Right forelimb (tissue), 1 donor: ENCODE measurements around the gene RARS2.

Experiments
- DNase-seq: peaks from one replicate; pipeline ENCODE4 v3.0.0-alpha.2; 2018

The RARS2 gene

DNA sequence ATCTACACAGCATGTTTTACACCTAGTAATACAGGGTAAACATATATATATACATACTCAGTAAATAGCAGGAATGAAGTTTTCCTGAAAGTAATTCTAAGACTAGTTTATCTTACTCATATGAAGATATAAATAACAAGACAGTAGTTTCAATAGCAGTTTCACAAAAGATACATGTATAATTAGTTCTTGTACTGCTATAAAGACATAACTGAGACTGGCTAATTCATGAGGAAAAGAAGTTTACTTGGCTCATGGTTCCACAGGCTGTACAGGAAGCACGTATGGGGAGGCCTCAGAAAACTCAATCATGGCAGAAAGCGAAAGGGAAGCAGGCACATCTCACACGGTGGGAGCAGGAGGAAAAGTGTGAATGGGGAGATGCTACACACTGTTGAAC lies 16.9 kb downstream of the RARS2 start:
- DNase-seq = no peak

DNA sequence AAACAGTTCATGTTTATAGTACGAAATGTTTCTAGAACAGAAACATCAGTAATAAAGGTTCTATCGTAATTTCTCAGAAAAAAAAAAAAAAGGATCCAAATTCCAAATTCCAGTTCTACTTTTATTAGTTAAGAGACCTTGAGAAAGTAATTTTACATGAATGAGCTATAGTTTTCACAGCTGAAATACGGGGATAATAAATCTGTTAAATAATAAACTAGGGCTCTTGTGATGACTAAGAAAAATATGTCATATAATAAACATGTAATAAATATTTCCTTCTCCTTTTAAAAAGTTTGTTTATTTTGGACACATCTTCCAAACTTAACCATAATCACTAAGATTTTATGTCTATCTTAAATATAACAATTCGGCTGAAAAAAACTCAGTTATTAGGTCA lies 17.8 kb downstream of the RARS2 start:
- no peak for DNase-seq

DNA sequence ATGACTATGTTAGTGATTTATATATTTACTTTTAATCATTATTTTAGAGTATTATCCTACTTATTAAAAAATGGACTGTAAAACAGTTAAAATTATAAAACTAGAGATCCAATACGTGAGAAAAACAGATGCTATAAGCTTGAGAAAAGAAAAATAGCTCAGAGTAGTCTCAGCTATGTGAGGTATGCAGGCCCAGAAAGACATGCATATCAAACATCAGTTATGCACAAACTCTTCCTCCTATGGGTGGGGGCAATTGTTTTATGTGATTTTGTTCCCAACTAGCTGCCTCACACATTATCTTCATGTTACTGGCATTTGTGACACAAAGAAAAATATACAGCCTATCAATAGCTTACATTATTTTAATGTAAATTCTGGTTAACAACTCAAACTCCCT lies 28.8 kb downstream of the RARS2 start:
- DNase-seq = no peak

DNA sequence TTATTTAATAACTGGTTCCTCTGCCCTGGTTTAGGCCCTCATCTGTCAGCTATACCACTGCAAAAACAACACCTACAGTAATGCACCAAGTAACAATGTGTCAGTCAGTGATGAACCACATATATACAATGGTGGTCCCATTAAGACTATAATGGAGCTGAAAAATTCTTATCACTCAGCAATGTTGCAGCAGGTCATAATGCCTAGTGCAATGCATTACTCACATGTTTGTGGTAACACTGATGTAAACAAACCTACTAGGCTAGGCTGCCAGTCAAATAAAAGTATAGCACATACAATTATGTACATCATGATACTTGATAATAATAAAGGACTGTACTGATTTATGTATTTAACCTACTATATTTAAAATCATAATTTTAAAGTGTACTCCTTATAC lies 31.3 kb downstream of the RARS2 start:
- DNase-seq = no peak

DNA sequence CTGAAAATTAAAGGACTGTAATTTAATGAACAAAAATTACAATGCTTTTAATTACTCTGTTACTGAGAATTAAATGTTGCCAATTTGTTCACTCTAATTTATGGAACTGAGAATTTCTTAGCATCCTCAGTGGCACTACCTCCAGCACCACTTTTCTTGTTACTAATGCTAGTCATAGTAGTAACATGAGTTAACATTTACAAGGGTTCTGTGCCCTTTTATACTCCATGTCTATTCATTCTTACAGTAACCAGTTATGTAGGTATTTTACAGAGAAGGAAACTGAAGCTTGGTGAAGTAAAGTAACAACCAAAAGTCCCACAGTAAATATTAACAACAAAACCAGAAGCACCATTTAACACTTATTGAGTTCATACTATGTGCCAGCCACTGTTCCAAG lies 34.3 kb downstream of the RARS2 start:
- DNase-seq = no peak

- DNase-seq = no peak
These were observed 36.5 kb downstream of the RARS2 start for GRCh38 chr6:87553159-87553765.

- DNase-seq = no peak
These were observed 38.0 kb downstream of the RARS2 start for GRCh38 chr6:87551799-87552198.

DNA sequence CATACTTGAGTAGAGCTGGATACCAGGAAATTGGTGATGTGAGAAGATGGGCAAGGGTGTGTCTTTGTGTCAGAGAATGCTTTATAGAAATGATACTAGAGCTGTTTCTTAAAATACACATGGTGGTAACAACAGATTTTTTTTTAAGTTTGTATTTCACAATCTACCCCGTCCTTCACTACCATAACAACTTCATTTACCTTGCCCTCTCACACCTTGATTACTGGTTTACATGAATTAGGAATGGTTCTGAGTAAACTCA lies 45.4 kb downstream of the RARS2 start:
- no peak for DNase-seq

DNA sequence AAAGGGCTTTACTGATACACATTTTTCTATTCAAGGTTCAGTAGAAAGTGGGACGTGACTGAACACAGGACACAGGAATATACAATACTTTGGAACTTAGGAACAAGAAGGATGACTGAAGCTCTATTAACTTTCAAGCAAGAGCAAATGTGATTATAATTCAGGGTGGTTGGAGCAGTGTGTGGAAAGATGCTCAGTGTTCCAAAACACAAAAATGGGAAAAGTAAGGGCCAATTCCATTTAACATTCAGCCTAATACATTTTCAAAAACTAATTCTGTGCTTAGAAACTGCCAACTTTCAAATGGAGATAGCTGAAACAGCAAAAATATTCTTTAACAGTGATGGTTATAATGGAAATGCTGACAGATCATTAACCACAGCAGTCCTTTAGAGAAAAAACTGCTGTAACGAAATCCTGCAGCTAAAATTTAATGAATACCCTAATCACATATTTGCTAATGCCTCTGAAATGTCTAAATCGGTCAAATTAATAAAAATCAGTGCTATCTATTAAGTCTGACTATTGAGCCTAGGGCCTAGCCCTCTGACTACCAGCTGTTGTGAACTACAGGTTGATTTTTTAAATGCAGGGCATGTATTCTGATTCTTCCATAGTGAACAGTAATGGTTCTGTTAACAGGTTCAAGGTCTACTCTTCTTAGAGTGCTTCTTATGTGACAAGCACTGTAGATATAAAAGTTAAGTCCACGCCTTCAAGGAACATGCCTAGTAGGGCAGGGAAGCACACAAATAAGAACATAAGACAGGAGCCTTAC lies 45.9 kb downstream of the RARS2 start:
- no peak for DNase-seq

DNA sequence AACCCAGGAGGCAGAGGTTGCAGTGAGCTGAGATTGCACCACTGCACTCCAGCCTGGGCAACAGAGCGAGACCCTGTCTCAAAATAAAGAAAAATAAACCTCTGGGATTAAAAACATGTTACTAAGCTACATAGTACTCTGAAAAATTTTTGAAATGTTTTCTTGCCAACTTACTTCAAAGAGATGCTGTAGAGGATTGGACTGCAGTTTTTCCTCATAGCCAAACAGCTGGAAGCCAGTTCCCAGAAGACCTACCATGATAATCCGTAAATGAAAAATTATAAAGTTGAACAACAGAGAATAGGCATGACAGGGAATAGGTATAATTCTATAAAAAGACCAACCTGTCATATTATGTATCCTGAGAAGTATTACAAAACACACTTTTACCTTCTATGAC lies 48.0 kb downstream of the RARS2 start:
- DNase-seq = no peak

DNA sequence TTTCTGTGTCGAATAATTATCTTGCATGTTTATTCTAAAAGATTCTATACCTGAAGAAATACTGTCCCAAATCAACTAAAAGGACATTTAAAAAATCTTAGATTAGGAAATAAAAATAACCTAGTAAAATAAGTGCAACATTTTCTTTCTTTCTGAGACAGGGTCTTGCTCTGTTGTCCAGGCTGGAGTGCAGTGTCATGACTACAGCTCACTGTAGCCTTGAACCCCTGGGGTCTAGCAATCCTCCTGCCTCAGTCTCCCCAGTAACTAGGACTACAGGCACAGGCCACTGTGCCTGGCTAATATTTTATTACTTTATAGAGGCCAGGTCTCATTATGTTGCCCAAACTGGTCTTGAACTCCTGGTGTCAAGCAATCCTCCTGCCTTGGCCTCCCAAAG lies 48.7 kb downstream of the RARS2 start:
- DNase-seq = no peak

DNA sequence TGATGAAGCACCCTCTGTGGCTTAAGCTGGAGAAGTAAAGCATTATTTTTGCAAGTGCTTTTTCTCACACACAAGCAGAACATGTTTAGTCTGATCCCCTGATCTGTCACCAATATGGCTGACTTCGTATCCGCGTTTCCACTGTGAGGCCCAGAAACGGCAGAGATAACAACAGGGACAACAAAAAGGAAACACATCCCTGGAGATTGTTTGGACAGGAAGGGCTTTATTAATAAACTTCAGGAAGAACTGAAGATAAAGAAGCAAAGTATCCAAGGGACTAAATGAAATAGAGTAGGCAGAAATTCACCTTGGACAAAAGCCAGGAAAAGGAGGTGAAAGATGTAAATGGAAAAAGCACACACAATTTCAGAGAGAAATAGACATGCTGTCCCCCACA lies 49.2 kb downstream of the RARS2 start:
- DNase-seq = no peak

- DNase-seq = no peak
These were observed 50.2 kb downstream of the RARS2 start for GRCh38 chr6:87539554-87539953.

DNA sequence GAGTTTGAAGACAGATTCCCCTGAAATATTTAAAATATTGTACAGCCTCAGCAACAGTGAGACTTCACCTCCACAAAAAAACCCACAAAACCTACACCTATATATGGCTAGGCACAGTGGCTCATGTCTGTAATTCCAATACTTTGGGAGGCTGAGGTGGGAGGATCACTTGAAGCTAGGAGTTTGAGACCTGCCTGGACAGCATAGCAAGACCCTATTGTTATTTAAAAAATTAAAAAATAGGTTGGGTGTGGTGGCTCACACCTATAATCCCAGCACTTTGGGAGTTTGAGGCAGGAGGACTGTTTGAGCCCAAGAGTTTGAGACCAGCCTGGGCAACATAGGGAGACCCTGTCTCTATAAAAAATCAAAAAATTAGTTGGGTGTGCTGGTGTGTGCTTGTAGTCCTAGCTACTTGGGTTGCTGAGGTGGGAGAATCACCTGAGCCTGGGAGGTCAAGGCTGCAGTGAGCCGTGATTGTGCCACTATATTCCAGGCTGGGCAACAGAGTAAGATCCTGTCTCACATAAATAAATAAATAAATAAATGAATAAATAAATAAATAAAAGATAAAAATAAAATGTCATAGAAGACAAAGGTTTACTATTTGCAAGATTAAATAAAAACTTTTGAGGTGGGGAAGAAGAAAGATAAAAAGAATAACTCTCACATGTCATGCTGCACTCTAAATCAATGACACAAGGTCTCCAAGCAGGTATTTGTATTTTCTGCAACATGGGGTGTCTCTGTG lies 51.1 kb downstream of the RARS2 start:
- no peak for DNase-seq

DNA sequence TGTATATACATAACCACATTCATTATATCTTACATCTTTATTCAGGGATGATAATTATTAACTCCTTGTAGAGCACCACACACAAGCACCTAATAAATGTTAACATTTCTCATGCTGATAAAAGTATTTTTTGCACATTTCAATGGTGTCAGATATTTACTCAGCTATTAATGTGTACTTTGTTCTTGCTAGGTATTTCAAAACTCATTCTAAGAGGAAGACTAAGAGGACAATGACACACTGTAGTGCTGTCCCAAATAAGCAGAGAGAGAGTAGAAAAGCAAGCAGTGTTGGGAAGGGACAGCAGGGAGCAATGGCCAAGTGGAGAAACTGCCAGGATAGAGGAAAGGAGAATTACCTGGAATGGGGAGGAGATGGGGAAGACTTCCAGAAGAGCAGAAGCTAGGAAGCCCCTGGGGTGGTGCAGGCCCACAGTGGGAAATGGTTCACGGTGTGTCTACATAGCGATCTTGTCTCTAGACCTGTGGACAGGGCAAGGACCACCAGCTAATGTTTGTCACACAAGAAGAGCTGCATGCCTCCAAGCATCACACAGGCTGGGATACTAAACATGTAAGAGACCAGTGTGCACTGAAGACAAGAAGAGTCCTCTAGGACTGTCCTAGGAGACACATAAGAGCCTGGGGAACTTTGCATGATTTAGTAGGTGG lies 55.3 kb downstream of the RARS2 start:
- DNase-seq = no peak

- DNase-seq = no peak
These were observed 60.6 kb downstream of the RARS2 start for GRCh38 chr6:87529221-87529620.

- DNase-seq = no peak
These were observed 67.1 kb downstream of the RARS2 start for GRCh38 chr6:87522686-87523085.

DNA sequence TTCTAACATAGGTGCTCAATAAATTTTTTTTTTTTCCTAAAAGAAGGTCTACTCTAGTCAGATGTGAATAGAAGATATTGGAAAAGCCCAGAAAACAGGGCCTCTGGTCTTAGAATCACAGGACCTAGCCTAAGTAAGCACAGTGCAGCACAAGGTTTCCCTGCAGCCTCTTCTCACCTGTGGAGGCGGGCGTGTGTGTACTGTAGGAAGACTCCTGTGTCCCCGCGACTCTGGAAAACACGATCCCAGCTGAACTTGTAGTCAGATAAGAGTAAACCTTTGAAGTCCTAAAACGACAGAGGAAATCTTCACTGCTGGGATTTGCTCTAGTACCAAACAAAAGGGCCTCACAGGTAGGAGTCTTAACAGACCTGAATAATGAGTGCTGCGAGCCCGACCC lies 71.3 kb downstream of the RARS2 start:
- no peak for DNase-seq

DNA sequence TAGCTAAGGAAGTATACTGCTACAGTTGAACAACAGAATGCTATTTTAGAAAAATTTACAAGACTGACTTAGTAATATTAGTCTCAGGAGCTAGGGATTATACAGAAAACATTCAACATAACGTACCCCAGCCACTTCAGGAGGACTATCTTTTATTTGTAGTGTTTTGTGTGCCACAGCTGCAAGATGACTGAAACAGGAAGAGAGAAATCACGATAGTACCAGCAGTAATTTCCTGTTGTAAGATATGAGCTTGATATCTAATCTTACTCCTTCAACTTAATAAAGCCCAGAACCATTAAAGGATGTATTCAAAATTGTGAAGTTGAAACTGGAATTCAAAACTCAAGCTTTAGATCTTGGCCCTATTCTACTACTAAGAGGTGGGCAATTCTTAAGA lies 75.0 kb downstream of the RARS2 start:
- DNase-seq = no peak

DNA sequence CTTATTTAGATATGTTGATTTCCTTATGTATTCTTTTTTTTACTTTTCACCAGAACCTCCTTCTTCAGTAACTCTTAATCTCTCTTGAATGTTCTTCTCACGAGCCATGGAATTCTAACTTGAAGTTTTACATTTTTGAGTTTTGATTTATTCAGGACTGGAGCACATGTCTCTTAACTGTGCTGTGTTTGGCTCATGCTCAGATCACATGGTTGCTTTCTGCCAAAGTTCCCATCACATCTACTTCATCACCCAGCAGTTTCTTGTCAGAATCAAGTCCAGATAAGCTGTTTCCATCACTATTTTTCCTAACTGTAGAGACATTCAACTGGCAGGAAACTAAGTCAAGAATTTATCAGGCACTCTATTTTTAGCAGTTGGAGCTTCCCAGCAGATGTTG lies 85.3 kb downstream of the RARS2 start:
- no peak for DNase-seq

DNA sequence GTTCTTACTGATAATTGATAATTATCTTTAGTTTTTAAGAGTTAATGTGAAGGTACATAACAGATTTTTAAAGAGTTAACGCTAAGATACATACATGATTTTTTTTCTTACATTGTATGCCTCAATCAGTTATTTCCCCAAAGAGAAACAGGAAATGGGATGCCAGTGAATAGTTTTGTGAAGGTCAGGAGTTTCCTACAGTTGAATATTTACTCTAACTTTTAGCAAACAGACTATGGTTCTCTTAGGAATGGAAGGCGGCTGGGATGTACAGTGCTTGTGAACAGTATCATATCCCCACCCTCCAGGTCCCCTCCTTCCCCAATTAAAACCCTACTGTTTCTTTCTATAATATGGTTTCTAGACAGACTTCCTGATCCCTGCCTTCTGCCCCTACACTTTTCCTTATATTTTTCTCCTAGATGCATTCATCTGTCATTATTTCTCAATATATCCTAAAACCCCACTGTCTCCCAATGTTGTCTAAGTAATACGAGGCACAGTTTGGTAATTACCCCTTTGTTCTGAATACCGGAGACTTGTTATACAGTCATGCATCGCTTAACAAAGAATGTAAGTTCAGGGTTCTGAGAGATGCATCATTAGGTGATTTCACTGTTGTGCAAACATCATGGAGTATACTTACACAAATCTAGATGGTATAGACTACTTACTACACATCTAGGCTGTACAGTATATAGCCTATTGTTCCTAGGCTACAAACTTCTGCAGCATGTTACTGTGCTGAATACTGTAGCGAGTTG lies 87.8 kb downstream of the RARS2 start:
- no peak for DNase-seq

DNA sequence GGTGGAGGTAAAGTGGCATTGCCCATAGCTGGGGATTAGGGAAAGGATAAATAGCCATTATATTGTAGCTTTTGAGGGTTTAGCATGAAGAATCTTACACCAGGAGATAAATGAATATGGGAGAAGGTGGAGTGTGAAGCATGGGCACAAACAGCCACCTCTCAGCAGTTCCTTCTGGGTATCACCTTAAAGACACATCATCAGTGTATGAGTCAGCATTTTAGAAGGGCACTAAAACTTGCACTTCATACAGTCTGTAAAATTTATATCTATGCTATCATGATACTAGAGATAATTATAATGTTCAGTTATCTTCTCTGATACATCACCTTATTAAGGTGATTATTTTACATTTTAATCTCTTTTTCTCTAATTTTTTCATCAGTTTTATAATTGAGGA lies 91.7 kb downstream of the RARS2 start:
- DNase-seq = no peak

DNA sequence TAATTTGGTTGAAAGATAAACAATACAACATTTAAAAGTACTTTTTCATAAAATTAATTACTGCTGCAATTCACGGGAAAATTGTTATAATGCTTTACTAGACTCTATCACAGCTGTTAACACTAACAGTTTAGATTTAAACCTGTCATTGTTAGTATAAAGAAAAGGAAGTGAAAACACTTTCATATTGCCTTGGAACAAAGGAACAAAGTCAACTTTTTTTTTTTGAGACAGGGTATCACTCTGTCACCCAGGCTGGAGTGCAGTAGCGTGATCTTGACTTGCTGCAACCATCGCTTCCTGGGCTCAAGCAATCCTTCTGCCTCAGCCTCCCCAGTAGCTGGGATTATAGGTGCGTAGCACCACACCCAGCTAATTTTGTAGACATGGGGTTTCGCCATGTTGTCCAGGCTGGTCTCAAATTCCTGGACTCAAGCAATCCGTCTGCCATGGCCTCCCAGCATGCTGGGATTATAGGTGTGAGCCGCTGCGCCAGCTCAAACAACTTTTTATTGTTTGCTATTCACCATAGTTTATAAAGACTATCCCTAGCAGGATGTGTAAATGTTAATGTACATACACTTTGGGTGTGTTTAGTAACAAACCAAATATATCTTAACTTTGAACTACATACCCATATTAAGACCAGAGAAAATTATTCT lies 94.9 kb downstream of the RARS2 start:
- no peak for DNase-seq
